ENCODE results near the gene ZNF205.

The ZNF205 gene

DNA sequence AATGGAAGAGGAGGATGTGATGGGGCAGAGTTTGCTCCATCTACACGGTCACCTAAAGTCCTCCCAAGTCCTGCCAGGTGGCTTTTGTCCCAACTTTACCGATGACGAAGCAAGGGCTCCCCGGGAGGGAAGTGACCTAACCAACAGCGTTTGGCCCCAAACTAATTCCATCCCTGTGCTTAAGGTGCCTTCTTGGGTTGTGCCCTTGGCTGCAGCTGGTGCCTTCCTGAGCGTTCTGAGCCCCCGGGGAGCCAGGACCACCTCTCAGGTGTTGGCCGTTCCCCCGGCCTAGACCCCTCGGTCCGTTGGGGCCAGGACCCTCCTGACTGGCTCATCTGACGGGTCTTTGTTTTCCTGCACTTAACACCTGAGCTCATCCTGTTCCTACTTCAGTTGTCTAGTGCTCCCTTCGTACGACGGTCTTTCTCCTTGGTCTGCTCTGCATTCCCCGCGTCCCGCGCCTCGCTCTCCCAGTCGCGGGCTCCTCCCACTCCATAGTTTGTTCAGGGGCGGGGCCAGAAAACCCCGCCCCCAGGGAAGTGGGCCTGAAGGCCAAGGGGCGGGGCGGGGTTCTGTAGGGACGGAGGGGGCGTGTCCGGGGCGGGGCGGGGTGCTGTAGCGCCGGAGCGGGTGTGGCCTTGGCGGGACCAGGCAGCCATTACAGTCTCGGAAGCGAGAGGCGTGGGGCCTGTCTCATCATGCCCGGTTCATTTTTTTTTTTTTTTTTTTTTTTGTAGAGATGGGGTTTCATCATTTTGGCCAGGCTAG lies 12.5 kb upstream of the ZNF205 start:
- Histone ChIP-seq H3K9me3 (ENCODE audit: control insufficient read depth, insufficient read depth, low read depth, low read length) (no peaks in the 10 kb centered on the region), H3K4me1 (ENCODE audit: control insufficient read depth, insufficient read depth, low read length) (peaks cover 3% of the 10 kb centered on the region), H3K4me3 (ENCODE audit: low read depth, low read length) (no peak overlapping the region), H3K36me3 (ENCODE audit: control insufficient read depth in 2 of 2, insufficient read depth in 1 of 2, low read length in 2 of 2) (no peaks in the 10 kb centered on the region), H3K27ac (ENCODE audit: extremely low read depth, low read depth, low read length) (no peak overlapping the region)
- ChIA-PET CTCF (interaction anchor here (0.8 to 3.6 kb wide), 2 partner anchors 29 to 41 kb away, joined by 3 to 16 read pairs; no protein-coding TSS in a partner anchor), POLR2A (interaction anchor here (1.3 kb wide), 1 partner anchor 51 kb away, joined by 4 read pairs; no protein-coding TSS in a partner anchor)
- TF ChIP-seq SP3 (tag by site-specific recombination; IDR thresholded peaks at IDR 0.05) (peak; percentile 85), ZBTB7A (tag by site-specific recombination; IDR thresholded peaks at IDR 0.05; ENCODE audit: low read depth) (no peak), ZNF555 (tag by site-specific recombination; conservative IDR thresholded peaks at IDR 0.05) (no peak), ZNF416 (tag by site-specific recombination; IDR thresholded peaks at IDR 0.05) (no peak), ZNF629 (tag by site-specific recombination; IDR thresholded peaks at IDR 0.05) (0 out of 2 replicates have a peak, but pooled peaks have one; percentile 5), ZFP37 (tag by site-specific recombination; IDR thresholded peaks at IDR 0.05) (no peak), SP2 (tag by site-specific recombination; IDR thresholded peaks at IDR 0.05) (peak; percentile 78), YY1 (tag by site-specific recombination; IDR thresholded peaks at IDR 0.05) (peak; percentile 37; the same call in 1 of the 2 replicates), ZNF169 (tag by site-specific recombination; IDR thresholded peaks at IDR 0.05) (no peak), KLF1 (tag by site-specific recombination; IDR thresholded peaks at IDR 0.05) (peak; percentile 40), ZEB2 (tag by site-specific recombination; IDR thresholded peaks at IDR 0.05) (0 out of 2 replicates have a peak, but pooled peaks have one; percentile 62), IKZF3 (tag by site-specific recombination; IDR thresholded peaks at IDR 0.05) (peak; percentile 66; the same call in 1 of the 2 replicates), ZFP69B (tag by site-specific recombination; IDR thresholded peaks at IDR 0.05) (peak; percentile 40; the same call in 1 of the 2 replicates), ZSCAN16 (tag by site-specific recombination; IDR thresholded peaks at IDR 0.05) (no peak), ZBTB17 (tag by site-specific recombination; IDR thresholded peaks at IDR 0.05) (peak; percentile 88), ZNF600 (tag by site-specific recombination; IDR thresholded peaks at IDR 0.05) (peak; percentile 80), WT1 (tag by site-specific recombination; IDR thresholded peaks at IDR 0.05) (no peak), ZNF324 (tag by site-specific recombination; IDR thresholded peaks at IDR 0.05) (0 out of 2 replicates have a peak, but pooled peaks have one; percentile 18), KLF8 (tag by site-specific recombination; IDR thresholded peaks at IDR 0.05) (peak; percentile 69; the same call in 1 of the 2 replicates)
- TF ChIP-seq, protein P1, sequence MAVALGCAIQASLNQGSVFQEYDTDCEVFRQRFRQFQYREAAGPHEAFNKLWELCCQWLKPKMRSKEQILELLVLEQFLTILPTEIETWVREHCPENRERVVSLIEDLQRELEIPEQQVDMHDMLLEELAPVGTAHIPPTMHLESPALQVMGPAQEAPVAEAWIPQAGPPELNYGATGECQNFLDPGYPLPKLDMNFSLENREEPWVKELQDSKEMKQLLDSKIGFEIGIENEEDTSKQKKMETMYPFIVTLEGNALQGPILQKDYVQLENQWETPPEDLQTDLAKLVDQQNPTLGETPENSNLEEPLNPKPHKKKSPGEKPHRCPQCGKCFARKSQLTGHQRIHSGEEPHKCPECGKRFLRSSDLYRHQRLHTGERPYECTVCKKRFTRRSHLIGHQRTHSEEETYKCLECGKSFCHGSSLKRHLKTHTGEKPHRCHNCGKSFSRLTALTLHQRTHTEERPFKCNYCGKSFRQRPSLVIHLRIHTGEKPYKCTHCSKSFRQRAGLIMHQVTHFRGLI (tag by site-specific recombination; IDR thresholded peaks at IDR 0.05) = no peak
- TF ChIP-seq, protein P2, sequence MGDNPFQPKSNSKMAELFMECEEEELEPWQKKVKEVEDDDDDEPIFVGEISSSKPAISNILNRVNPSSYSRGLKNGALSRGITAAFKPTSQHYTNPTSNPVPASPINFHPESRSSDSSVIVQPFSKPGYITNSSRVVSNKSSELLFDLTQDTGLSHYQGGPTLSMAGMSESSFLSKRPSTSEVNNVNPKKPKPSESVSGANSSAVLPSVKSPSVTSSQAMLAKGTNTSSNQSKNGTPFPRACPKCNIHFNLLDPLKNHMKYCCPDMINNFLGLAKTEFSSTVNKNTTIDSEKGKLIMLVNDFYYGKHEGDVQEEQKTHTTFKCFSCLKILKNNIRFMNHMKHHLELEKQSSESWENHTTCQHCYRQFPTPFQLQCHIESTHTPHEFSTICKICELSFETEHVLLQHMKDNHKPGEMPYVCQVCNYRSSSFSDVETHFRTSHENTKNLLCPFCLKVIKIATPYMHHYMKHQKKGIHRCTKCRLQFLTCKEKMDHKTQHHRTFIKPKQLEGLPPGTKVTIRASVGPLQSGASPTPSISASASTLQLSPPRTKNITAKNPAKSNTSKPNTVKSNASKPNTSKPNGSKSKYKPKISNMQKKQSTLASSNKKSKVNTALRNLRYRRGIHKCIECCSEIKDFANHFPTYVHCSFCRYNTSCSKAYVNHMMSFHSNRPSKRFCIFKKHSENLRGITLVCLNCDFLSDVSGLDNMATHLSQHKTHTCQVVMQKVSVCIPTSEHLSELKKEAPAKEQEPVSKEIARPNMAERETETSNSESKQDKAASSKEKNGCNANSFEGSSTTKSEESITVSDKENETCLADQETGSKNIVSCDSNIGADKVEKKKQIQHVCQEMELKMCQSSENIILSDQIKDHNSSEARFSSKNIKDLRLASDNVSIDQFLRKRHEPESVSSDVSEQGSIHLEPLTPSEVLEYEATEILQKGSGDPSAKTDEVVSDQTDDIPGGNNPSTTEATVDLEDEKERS (tag by site-specific recombination; IDR thresholded peaks at IDR 0.05) = no peak
- TF ChIP-seq, protein P3, sequence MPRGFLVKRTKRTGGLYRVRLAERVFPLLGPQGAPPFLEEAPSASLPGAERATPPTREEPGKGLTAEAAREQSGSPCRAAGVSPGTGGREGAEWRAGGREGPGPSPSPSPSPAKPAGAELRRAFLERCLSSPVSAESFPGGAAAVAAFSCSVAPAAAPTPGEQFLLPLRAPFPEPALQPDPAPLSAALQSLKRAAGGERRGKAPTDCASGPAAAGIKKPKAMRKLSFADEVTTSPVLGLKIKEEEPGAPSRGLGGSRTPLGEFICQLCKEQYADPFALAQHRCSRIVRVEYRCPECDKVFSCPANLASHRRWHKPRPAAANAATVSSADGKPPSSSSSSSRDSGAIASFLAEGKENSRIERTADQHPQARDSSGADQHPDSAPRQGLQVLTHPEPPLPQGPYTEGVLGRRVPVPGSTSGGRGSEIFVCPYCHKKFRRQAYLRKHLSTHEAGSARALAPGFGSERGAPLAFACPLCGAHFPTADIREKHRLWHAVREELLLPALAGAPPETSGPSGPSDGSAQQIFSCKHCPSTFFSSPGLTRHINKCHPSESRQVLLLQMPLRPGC (tag by site-specific recombination; IDR thresholded peaks at IDR 0.05) = no peak
- TF ChIP-seq, protein P4, sequence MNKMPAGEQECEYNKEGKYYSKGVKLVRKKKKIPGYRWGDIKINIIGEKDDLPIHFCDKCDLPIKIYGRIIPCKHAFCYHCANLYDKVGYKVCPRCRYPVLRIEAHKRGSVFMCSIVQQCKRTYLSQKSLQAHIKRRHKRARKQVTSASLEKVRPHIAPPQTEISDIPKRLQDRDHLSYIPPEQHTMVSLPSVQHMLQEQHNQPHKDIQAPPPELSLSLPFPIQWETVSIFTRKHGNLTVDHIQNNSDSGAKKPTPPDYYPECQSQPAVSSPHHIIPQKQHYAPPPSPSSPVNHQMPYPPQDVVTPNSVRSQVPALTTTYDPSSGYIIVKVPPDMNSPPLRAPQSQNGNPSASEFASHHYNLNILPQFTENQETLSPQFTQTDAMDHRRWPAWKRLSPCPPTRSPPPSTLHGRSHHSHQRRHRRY (tag by site-specific recombination; IDR thresholded peaks at IDR 0.05) = no peak
- TF ChIP-seq, protein P5, sequence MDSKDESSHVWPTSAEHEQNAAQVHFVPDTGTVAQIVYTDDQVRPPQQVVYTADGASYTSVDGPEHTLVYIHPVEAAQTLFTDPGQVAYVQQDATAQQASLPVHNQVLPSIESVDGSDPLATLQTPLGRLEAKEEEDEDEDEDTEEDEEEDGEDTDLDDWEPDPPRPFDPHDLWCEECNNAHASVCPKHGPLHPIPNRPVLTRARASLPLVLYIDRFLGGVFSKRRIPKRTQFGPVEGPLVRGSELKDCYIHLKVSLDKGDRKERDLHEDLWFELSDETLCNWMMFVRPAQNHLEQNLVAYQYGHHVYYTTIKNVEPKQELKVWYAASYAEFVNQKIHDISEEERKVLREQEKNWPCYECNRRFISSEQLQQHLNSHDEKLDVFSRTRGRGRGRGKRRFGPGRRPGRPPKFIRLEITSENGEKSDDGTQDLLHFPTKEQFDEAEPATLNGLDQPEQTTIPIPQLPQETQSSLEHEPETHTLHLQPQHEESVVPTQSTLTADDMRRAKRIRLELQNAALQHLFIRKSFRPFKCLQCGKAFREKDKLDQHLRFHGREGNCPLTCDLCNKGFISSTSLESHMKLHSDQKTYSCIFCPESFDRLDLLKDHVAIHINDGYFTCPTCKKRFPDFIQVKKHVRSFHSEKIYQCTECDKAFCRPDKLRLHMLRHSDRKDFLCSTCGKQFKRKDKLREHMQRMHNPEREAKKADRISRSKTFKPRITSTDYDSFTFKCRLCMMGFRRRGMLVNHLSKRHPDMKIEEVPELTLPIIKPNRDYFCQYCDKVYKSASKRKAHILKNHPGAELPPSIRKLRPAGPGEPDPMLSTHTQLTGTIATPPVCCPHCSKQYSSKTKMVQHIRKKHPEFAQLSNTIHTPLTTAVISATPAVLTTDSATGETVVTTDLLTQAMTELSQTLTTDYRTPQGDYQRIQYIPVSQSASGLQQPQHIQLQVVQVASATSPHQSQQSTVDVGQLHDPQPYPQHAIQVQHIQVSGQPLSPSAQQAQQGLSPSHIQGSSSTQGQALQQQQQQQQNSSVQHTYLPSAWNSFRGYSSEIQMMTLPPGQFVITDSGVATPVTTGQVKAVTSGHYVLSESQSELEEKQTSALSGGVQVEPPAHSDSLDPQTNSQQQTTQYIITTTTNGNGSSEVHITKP (tag by site-specific recombination; IDR thresholded peaks at IDR 0.05) = peak; percentile 50
